ENCODE results near the gene POFUT1. TPM values are rescaled to one million over a fixed set of nuclear protein-coding genes. Genes with fewer than 3 reads are reported as not detected.

The POFUT1 gene
- total and polyA plus RNA-seq, 2 of the 8 experiments (the other 6 are each of a cell fraction or from before 2014, with no cell fraction given): 19.4 to 24.4 TPM

DNA sequence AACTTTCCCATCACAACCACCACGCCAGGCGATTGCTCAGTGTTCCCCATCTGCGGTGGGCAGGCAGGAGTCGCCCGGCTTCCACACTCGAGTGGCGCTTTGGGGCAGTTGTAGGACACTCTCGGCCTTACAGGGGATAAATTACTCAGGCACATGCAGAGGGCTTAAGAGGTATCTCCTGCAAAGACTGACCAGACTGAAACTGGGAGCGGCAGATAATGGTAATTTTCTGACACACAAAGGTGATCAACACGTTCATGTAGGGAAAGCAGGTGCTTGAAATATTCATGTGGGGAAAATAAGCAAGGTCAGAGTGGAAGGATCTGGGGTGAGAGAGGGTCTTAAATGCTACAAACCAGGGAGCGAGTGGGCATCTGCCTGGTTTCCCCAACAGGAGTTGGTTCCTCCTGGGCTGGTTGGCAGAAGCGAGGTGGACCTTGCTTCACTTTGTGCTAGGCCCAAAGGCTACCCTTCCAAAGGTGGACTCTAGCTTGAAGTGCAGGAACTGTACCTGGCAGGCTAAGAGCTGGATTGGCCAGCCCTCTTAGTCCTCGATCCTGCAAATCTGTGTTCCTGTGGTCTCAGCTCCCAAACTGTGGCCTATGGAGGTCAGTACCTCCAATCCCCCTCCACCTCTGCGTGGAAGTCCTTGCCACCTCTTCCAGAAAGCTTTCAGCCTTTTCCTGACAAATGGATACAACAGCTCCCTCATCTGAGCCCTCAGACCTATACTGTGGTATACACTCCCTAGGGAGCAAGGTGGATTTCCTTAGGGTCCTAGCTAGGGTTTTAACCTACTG is 16.9 kb upstream of the POFUT1 start (continued):
- TF ChIP-seq, protein P1, sequence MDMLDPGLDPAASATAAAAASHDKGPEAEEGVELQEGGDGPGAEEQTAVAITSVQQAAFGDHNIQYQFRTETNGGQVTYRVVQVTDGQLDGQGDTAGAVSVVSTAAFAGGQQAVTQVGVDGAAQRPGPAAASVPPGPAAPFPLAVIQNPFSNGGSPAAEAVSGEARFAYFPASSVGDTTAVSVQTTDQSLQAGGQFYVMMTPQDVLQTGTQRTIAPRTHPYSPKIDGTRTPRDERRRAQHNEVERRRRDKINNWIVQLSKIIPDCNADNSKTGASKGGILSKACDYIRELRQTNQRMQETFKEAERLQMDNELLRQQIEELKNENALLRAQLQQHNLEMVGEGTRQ (IDR thresholded peaks at IDR 0.05; ENCODE audit: low read length): no peak
- TF ChIP-seq CREB1 (IDR thresholded peaks at IDR 0.05) (no peak), RAD21 (IDR thresholded peaks at IDR 0.05 in 1 of 2, conservative IDR thresholded peaks at IDR 0.05 in 1 of 2; ENCODE audit: low read depth in 2 of 2, low read length in 2 of 2) (peak in 1 of 2 experiments; percentile 20; a peak in 1 of 4 replicates), NANOG (IDR thresholded peaks at IDR 0.05; ENCODE audit: insufficient read depth, low read depth, low read length, poor library complexity, severe bottlenecking) (no peak), SRF (IDR thresholded peaks at IDR 0.05; ENCODE audit: low read depth, low read length) (no peak), SIX5 (IDR thresholded peaks at IDR 0.05; ENCODE audit: low read depth, low read length) (no peak), HDAC6 (IDR thresholded peaks at IDR 0.05; ENCODE audit: low read depth, low read length) (no peak), POLR2AphosphoS5 (IDR thresholded peaks at IDR 0.05; ENCODE audit: low read depth, low read length) (0 out of 2 replicates have a peak, but pooled peaks have one; percentile 52), YY1 (IDR thresholded peaks at IDR 0.05; ENCODE audit: low read depth, low read length) (no peak), ZNF274 (IDR thresholded peaks at IDR 0.05; ENCODE audit: borderline replicate concordance, extremely low read depth, low read length) (no peak), CHD1 (IDR thresholded peaks at IDR 0.05; ENCODE audit: low read depth, low read length) (no peak), EP300 (IDR thresholded peaks at IDR 0.05; ENCODE audit: borderline replicate concordance in 1 of 2, low read depth in 2 of 2, low read length in 2 of 2) (no peak), TCF12 (IDR thresholded peaks at IDR 0.05; ENCODE audit: low read depth, low read length) (no peak), GABPA (IDR thresholded peaks at IDR 0.05; ENCODE audit: borderline replicate concordance, insufficient read depth, low read length) (no peak), SIRT6 (IDR thresholded peaks at IDR 0.05; ENCODE audit: low read length) (no peak), TAF7 (optimal IDR thresholded peaks at IDR 0.05; ENCODE audit: borderline replicate concordance, low read depth, low read length) (no peak), ASH2L (IDR thresholded peaks at IDR 0.05; ENCODE audit: low read length) (no peak)
- TF ChIP-seq, protein P2, sequence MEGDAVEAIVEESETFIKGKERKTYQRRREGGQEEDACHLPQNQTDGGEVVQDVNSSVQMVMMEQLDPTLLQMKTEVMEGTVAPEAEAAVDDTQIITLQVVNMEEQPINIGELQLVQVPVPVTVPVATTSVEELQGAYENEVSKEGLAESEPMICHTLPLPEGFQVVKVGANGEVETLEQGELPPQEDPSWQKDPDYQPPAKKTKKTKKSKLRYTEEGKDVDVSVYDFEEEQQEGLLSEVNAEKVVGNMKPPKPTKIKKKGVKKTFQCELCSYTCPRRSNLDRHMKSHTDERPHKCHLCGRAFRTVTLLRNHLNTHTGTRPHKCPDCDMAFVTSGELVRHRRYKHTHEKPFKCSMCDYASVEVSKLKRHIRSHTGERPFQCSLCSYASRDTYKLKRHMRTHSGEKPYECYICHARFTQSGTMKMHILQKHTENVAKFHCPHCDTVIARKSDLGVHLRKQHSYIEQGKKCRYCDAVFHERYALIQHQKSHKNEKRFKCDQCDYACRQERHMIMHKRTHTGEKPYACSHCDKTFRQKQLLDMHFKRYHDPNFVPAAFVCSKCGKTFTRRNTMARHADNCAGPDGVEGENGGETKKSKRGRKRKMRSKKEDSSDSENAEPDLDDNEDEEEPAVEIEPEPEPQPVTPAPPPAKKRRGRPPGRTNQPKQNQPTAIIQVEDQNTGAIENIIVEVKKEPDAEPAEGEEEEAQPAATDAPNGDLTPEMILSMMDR (IDR thresholded peaks at IDR 0.05; ENCODE audit: control extremely low read depth in 1 of 3, insufficient read depth in 1 of 3, low read depth in 1 of 3, low read length in 3 of 3): peak in 1 of 3 experiments; percentile 0; a peak in 1 of 4 replicates
- TF ChIP-seq, protein P3, sequence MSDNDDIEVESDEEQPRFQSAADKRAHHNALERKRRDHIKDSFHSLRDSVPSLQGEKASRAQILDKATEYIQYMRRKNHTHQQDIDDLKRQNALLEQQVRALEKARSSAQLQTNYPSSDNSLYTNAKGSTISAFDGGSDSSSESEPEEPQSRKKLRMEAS (IDR thresholded peaks at IDR 0.05): no peak
